Cardiac atrium fibroblast (primary cell): Measurements from ENCODE around the gene FSTL4. TPM values are rescaled to one million over a fixed set of nuclear protein-coding genes. Genes with fewer than 3 reads are reported as not detected.

Experiments used
- total RNA-seq: library from RNA; depleted of rRNA; stranded (reverse); fragments of >200 nt; gene quantifications from 2 replicates; pipeline ENCODE4 v1.2.3, GENCODE V29; 2015

The FSTL4 gene
- not detected in 2 replicates for total RNA-seq

DNA sequence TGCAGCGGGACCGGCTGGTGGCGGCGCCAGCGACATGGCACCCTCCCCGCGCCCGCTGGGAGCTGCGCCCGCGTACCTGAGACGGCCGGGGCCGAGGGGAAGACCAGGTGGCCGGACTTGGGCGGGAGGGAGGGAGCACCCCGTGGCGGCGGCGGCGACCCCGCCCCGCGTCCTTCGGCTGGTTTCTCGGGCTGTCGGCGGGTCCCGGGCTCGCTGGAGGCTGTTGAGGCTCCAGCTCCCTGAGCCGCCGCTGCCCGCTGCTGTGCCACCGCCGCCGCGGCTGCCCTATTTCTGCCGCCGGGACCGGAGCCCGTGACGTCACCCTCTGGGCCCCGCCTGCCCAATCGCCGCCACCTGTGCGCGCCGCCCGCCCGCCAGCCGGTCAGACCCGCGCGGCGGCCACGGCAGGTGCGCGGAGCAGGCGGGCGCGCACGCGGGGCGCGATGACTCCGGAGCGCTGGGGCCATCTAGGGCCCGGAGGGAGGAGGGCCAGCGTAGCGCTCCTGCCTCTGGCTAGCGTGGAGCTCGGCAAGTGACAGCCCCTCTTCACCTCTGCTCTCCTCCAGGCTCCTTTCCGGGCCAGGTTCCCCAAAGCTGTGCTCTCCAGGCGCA lies at the start of gene FSTL4:
FSTL4 (minus strand) TSS at position 293 of the 612 bp plus-strand sequence.

